ENCODE data around the gene SIRPB2. TPM values are rescaled to one million over a fixed set of nuclear protein-coding genes. Genes with fewer than 3 reads are reported as not detected.

The SIRPB2 gene
- polyA plus RNA-seq, 3 donors from 2014 or later = 0.60 to 0.95 (median 0.63) TPM

- H3K4me1 Mint-ChIP-seq = peaks cover 19 to 24% of the 10 kb centered on the region in 2 donors
- no peaks in the 10 kb centered on the region for H3K9me3 Mint-ChIP-seq
- H3K36me3 Mint-ChIP-seq = peaks cover 0 to 14% (median 8%) of the 10 kb centered on the region in 3 donors
- no peak overlapping the region for H3K4me3 Mint-ChIP-seq
- no peak overlapping the region for H3K27ac Mint-ChIP-seq
- no peak for DNase-seq
- peaks cover 14 to 32% (median 27%) of the 10 kb centered on the region in 3 donors for H3K27me3 Mint-ChIP-seq (ENCODE audit: low read depth in 3 of 3)
Observed at GRCh38 chr20:1436263-1436662, 55.0 kb downstream of the SIRPB2 start.

GRCh38 chr20:1435337-1435699 lies 55.9 kb downstream of the SIRPB2 start:
- Mint-ChIP-seq H3K4me3 (peak overlapping the region in 1 of 5 donors; percentile 58), H3K27ac (peak overlapping the region in 1 of 6 donors; percentile 86), H3K4me1 (peaks cover 17 to 21% of the 10 kb centered on the region in 2 donors), H3K9me3 (no peaks in the 10 kb centered on the region), H3K27me3 (ENCODE audit: low read depth in 3 of 3) (peaks cover 20 to 35% (median 29%) of the 10 kb centered on the region in 3 donors), H3K36me3 (peaks cover 0 to 7% (median 4%) of the 10 kb centered on the region in 3 donors)
- no peak for DNase-seq

GRCh38 chr20:1434571-1435336 lies 56.5 kb downstream of the SIRPB2 start:
- Mint-ChIP-seq H3K36me3 (peaks cover 0 to 3% (median 0%) of the 10 kb centered on the region in 3 donors), H3K4me3 (peak overlapping the region in 4 of 5 donors; percentile 28 to 58 (median 45)), H3K9me3 (no peaks in the 10 kb centered on the region), H3K27ac (peak overlapping the region in 5 of 6 donors; percentile 23 to 86 (median 69)), H3K27me3 (ENCODE audit: low read depth in 3 of 3) (peaks cover 21 to 41% (median 31%) of the 10 kb centered on the region in 3 donors), H3K4me1 (peaks cover 17 to 18% of the 10 kb centered on the region in 2 donors)
- peak; percentile 78 to 82 (median 79) for DNase-seq

GRCh38 chr20:1431158-1431557 lies 60.1 kb downstream of the SIRPB2 start:
- DNase-seq = no peak
- Mint-ChIP-seq H3K36me3 (no peaks in the 10 kb centered on the region), H3K9me3 (no peaks in the 10 kb centered on the region), H3K4me1 (peaks cover 13 to 18% of the 10 kb centered on the region in 2 donors), H3K27ac (no peak overlapping the region), H3K27me3 (ENCODE audit: low read depth in 3 of 3) (peaks cover 29 to 54% (median 36%) of the 10 kb centered on the region in 3 donors), H3K4me3 (no peak overlapping the region)

- no peak overlapping the region for H3K4me3 Mint-ChIP-seq
- no peak for DNase-seq
- no peak overlapping the region for H3K27ac Mint-ChIP-seq
- peaks cover 10 to 14% of the 10 kb centered on the region in 2 donors for H3K4me1 Mint-ChIP-seq
- no peaks in the 10 kb centered on the region for H3K36me3 Mint-ChIP-seq
- no peaks in the 10 kb centered on the region for H3K9me3 Mint-ChIP-seq
- H3K27me3 Mint-ChIP-seq (ENCODE audit: low read depth in 3 of 3) = peaks cover 26 to 54% (median 37%) of the 10 kb centered on the region in 3 donors
Observed at GRCh38 chr20:1430004-1430451, 61.2 kb downstream of the SIRPB2 start.

GRCh38 chr20:1429143-1429728 lies 62.0 kb downstream of the SIRPB2 start:
- no peak overlapping the region for H3K27ac Mint-ChIP-seq
- no peak for DNase-seq
- peaks cover 3 to 6% of the 10 kb centered on the region in 2 donors for H3K4me1 Mint-ChIP-seq
- no peaks in the 10 kb centered on the region for H3K9me3 Mint-ChIP-seq
- peaks cover 29 to 55% (median 37%) of the 10 kb centered on the region in 3 donors for H3K27me3 Mint-ChIP-seq (ENCODE audit: low read depth in 3 of 3)
- H3K36me3 Mint-ChIP-seq = no peaks in the 10 kb centered on the region
- H3K4me3 Mint-ChIP-seq = no peak overlapping the region

- no peaks in the 10 kb centered on the region for H3K9me3 Mint-ChIP-seq
- H3K4me1 Mint-ChIP-seq = no peaks in the 10 kb centered on the region
- peaks cover 29 to 52% (median 35%) of the 10 kb centered on the region in 3 donors for H3K27me3 Mint-ChIP-seq (ENCODE audit: low read depth in 3 of 3)
- no peaks in the 10 kb centered on the region for H3K36me3 Mint-ChIP-seq
- no peak overlapping the region for H3K27ac Mint-ChIP-seq
- DNase-seq = no peak
- H3K4me3 Mint-ChIP-seq = no peak overlapping the region
Observed at GRCh38 chr20:1427457-1428054, 63.7 kb downstream of the SIRPB2 start.

GRCh38 chr20:1426231-1426849 lies 64.9 kb downstream of the SIRPB2 start:
- Mint-ChIP-seq H3K27me3 (ENCODE audit: low read depth in 3 of 3) (peaks cover 23 to 47% (median 33%) of the 10 kb centered on the region in 3 donors), H3K4me1 (no peaks in the 10 kb centered on the region), H3K27ac (no peak overlapping the region), H3K9me3 (peaks cover 0 to 8% (median 2%) of the 10 kb centered on the region in 6 donors), H3K4me3 (no peak overlapping the region), H3K36me3 (peaks cover 0 to 4% (median 0%) of the 10 kb centered on the region in 3 donors)
- no peak for DNase-seq

Other genes with a start within 250 kb of the SIRPB2 start
- gene SNPH, start 225.1 kb downstream of the SIRPB2 start, polyA plus RNA-seq = 1 to 10 TPM in 2 of 3 donors, under 1 TPM in 1; 0.59 to 2.8 (median 1.1) TPM
- gene SDCBP2, start 162.3 kb downstream of the SIRPB2 start, polyA plus RNA-seq = 1 to 10 TPM; 1.3 to 2.0 (median 1.8) TPM
- gene FKBP1A, start 98.4 kb downstream of the SIRPB2 start, polyA plus RNA-seq = 10 to 100 TPM; 45.1 to 70.7 (median 47.5) TPM
- 10 to 100 TPM; 75.1 to 97.5 (median 78.2) TPM for gene NSFL1C, start 24.6 kb downstream of the SIRPB2 start, polyA plus RNA-seq
- under 1 TPM in 1 of 3 donors, not detected in 2; 0.35 TPM for gene SIRPD, start 66.3 kb upstream of the SIRPB2 start, polyA plus RNA-seq
- 1 to 10 TPM in 2 of 3 donors, under 1 TPM in 1; 0.50 to 1.8 (median 1.7) TPM for gene SIRPB1, start 128.6 kb upstream of the SIRPB2 start, polyA plus RNA-seq
- 10 to 100 TPM in 1 of 3 donors, 1 to 10 TPM in 2; 5.5 to 14.7 (median 6.3) TPM for gene SIRPG, start 166.4 kb upstream of the SIRPB2 start, polyA plus RNA-seq